ENCODE data around the gene SLC25A14.

- no peak for TF ChIP-seq CTCF (conservative IDR thresholded peaks at IDR 0.05; ENCODE audit: low read depth, low read length)
- TF ChIP-seq EZH2phosphoT487 (IDR thresholded peaks at IDR 0.05; ENCODE audit: borderline replicate concordance, low read length) = no peak
- TF ChIP-seq EZH2 (IDR thresholded peaks at IDR 0.05; ENCODE audit: low read length, unreplicated experiment) = no peak
Observed at GRCh38 chrX:130414800-130415199, 75.1 kb downstream of the SLC25A14 start.

All from PC-3 (cell line).